GM19035 (cell line): ENCODE data around the gene NR4A3.
A peak's percentile ranks its signal among the peaks of the same experiment; 100 is the strongest.
"Not testable (repeated sequence)": the region's sequence is repeated elsewhere in the genome, so short reads cannot be mapped to it uniquely, and the experiment has no call there.

Experiments
- ATAC-seq: cut with Tn5 transposase; IDR thresholded peaks from one replicate; pipeline ENCODE4 v1.9.1; 2021; ENCODE audit not compliant: unreplicated experiment

NR4A3 gene

GRCh38 chr9:99832558-99832864 is 10.8 kb downstream of the NR4A3 start:
- ATAC-seq = no peak

- ATAC-seq = no peak
Observed at GRCh38 chr9:99833735-99834134, 12.1 kb downstream of the NR4A3 start.

GRCh38 chr9:99834474-99834873 is 12.8 kb downstream of the NR4A3 start:
- no peak for ATAC-seq

GRCh38 chr9:99835142-99835541 is 13.5 kb downstream of the NR4A3 start:
- no peak for ATAC-seq

- no peak for ATAC-seq
Observed at GRCh38 chr9:99835581-99835980, 13.9 kb downstream of the NR4A3 start.

GRCh38 chr9:99840072-99840471 is 18.4 kb downstream of the NR4A3 start:
- no peak for ATAC-seq

GRCh38 chr9:99845063-99845462 is 23.4 kb downstream of the NR4A3 start:
- ATAC-seq = no peak

GRCh38 chr9:99848447-99848846 is 26.8 kb downstream of the NR4A3 start:
- no peak for ATAC-seq

GRCh38 chr9:99850736-99851499 is 29.2 kb downstream of the NR4A3 start:
- peak; percentile 19 for ATAC-seq

GRCh38 chr9:99851500-99851822 is 29.8 kb downstream of the NR4A3 start:
- ATAC-seq = peak; percentile 90

GRCh38 chr9:99852617-99853016 is 30.9 kb downstream of the NR4A3 start:
- peak; percentile 41 for ATAC-seq

- ATAC-seq = no peak
Observed at GRCh38 chr9:99855467-99856176, 33.9 kb downstream of the NR4A3 start.

- ATAC-seq = not testable (repeated sequence)
Observed at GRCh38 chr9:99857576-99857975, 35.9 kb downstream of the NR4A3 start.

- no peak for ATAC-seq
Observed at GRCh38 chr9:99858087-99858486, 36.4 kb downstream of the NR4A3 start.

GRCh38 chr9:99859243-99859980 is 37.7 kb downstream of the NR4A3 start:
- no peak for ATAC-seq

GRCh38 chr9:99860266-99860665 is 38.6 kb downstream of the NR4A3 start:
- ATAC-seq = no peak

- ATAC-seq = no peak
Observed at GRCh38 chr9:99863955-99864354, 42.3 kb downstream of the NR4A3 start.

GRCh38 chr9:99866398-99866797 is 44.7 kb downstream of the NR4A3 start:
- no peak for ATAC-seq

GRCh38 chr9:99867536-99867935 is 45.9 kb downstream of the NR4A3 start:
- no peak for ATAC-seq

GRCh38 chr9:99867968-99868367 is 46.3 kb downstream of the NR4A3 start:
- peak; percentile 52 for ATAC-seq

GRCh38 chr9:99868845-99869244 is 47.2 kb downstream of the NR4A3 start:
- peak; percentile 76 for ATAC-seq

- ATAC-seq = no peak
Observed at GRCh38 chr9:99870126-99870525, 48.4 kb downstream of the NR4A3 start.
